Dendritic cell treated with granulocyte-macrophage colony-stimulating factor and Interleukin-4, amounts not matched to agents 40 ng/mL and 50 ng/mL, for 4 days (primary cell): ENCODE results near the gene CAPN8.
"Not testable (repeated sequence)": the region's sequence is repeated elsewhere in the genome, so short reads cannot be mapped to it uniquely, and the experiment has no call there.

Experiments used
- H3K27ac Mint-ChIP-seq: one replicate; pipeline ENCODE4 v1.8.0; 2022; ENCODE audit warnings: mild to moderate bottlenecking, mixed read lengths
- H3K27me3 Mint-ChIP-seq: one replicate; pipeline ENCODE4 v1.8.0; 2022; ENCODE audit warnings: mild to moderate bottlenecking, mixed read lengths
- H3K36me3 Mint-ChIP-seq: one replicate; pipeline ENCODE4 v1.8.0; 2022; ENCODE audit warnings: low read depth, mixed read lengths
- H3K4me1 Mint-ChIP-seq: one replicate; pipeline ENCODE4 v1.8.0; 2022; ENCODE audit warnings: low read depth, mixed read lengths
- H3K4me3 Mint-ChIP-seq: one replicate; pipeline ENCODE4 v1.8.0; 2022; ENCODE audit warnings: mild to moderate bottlenecking, moderate library complexity, mixed read lengths
- H3K9me3 Mint-ChIP-seq: one replicate; pipeline ENCODE4 v1.8.0; 2022; ENCODE audit warnings: mixed read lengths
- intact Hi-C: fragments of 100-400 bp; cut with micrococcal nuclease; formaldehyde crosslinking; loops from one replicate; pipeline ENCODE4 v1.15.0; 2022

The CAPN8 gene

DNA sequence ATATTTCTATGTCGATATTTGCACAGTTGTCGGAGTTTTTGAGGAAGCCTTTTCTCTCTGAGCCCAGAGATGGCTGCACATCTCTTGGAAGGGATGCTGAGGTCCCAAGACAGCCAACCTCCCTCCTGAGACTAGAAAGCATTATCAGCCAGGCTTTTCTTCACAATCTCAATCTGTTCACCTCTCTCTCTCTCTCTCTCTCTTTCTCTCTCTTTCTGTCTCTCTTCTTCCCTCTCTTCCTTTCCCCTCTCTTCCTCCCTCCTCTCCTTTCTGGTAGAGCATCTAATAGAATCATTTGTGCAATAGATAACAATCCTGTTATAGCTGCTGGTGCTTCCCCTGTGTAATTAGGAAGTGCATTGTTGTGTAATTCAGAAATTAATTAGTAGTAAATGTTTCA is 131.8 kb downstream of the CAPN8 start:
- Mint-ChIP-seq H3K4me1 (peaks cover 5% of the 10 kb centered on the region), H3K4me3 (no peak overlapping the region), H3K27me3 (peaks cover 17% of the 10 kb centered on the region), H3K9me3 (no peaks in the 10 kb centered on the region), H3K27ac (no peak overlapping the region), H3K36me3 (no peaks in the 10 kb centered on the region)
- intact Hi-C loops = loop anchor here (2.0 kb wide), 1 partner anchor 151 kb away; no protein-coding TSS in a partner anchor

DNA sequence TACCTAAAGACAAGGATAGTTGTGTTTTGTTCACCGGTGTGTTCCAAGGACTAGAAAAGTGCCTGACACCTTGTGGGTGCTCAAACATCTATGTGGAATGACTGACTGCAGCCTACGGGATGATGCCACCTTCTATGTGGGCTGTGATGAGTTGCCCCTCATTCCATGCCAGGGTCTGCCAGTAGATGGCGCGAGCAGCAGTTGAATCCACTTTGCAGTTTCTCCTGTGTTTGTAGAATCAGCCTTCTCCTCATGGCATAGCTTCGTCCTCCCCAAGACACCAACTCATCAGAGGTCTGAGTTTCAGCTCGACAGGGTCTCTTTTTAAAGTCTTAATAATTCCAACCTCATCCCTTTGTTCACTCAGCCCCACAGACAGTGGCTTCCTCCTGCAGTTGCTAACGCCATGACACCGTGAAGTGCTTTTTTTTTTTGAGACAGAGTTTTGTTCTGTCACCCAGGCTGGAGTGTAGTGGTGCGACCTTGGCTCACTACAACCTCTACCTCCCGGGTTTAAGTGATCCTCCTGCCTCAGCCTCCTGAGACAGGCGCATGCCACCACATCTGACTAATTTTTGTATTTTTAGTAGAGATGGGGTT is 133.7 kb downstream of the CAPN8 start:
- Mint-ChIP-seq H3K4me1 (peaks cover 6% of the 10 kb centered on the region), H3K4me3 (no peak overlapping the region), H3K9me3 (no peaks in the 10 kb centered on the region), H3K36me3 (no peaks in the 10 kb centered on the region), H3K27me3 (peaks cover 16% of the 10 kb centered on the region), H3K27ac (no peak overlapping the region)
- intact Hi-C loops = loop anchor here (2.0 kb wide), 1 partner anchor 153 kb away; no protein-coding TSS in a partner anchor

DNA sequence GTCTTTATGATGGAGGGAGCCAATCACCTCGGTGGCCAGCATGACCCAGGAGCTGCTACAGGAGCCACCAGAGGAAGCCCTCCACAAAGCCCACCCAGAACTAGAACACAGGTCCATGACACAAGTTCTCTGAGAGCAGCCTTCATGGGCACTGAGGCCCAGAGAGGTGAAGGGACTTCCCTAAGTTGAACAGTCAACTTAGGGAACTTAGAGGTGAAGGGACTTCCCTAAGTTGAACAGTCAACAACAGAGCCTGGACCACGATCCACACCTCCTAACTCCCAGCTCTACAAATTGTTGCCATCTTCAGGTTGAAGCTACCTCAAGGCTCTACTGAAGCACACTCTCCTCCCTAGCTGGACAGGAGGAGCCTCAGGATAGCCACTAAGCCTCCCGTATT is 139.5 kb downstream of the CAPN8 start:
- no peak overlapping the region for H3K27ac Mint-ChIP-seq
- no peaks in the 10 kb centered on the region for H3K36me3 Mint-ChIP-seq
- no peaks in the 10 kb centered on the region for H3K9me3 Mint-ChIP-seq
- no peak overlapping the region for H3K4me3 Mint-ChIP-seq
- H3K27me3 Mint-ChIP-seq = peaks cover 8% of the 10 kb centered on the region
- intact Hi-C loops = no loop called here
- peaks cover 6% of the 10 kb centered on the region for H3K4me1 Mint-ChIP-seq

DNA sequence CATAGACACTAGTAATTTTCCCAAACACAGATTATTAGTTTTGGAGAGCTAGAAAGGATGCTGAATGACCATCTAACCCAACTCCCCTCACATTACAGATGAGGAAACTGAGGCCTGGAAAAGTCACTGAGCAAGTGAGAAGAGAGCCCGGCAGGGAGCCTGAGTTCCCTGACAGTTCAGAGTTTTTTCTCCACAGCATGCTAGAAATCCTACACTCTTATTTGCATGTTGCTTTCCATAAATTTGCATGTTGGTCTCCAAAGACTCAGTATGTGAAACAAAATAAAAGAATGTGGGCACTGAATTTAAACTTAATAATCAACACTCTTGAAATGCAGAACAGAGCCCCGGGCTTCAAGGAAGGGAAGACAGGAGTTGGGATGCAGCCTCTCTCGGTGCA is 140.0 kb downstream of the CAPN8 start:
- Mint-ChIP-seq H3K27me3 (peaks cover 6% of the 10 kb centered on the region), H3K9me3 (no peaks in the 10 kb centered on the region), H3K36me3 (no peaks in the 10 kb centered on the region), H3K4me3 (no peak overlapping the region), H3K4me1 (peaks cover 6% of the 10 kb centered on the region), H3K27ac (no peak overlapping the region)
- intact Hi-C loops = no loop called here

DNA sequence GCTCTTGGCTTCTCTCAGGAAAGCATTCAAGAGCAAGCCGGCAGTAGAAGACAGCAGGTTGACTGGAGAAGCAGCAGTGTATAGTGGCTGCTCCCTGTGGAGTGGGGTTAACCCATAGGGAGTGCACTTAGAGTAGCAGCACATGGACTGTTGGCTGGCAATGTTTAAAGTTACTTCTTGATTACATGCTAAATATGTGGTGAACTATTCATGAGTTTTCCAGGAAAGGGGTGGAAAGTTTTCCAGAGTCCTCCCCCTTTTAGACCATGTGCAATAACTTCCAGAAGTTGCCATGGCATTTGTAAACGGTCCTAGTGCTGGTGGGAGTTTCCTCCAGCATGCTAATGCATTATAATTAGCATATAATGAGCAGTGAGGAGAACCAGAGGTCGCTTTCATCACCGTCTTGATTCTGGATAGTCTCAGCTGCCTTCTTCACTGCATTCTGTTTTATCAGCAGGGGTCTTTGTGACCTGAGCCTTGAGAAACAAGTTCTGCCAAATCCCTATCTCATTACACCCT is 140.5 kb downstream of the CAPN8 start:
- Mint-ChIP-seq H3K27me3 (peaks cover 6% of the 10 kb centered on the region), H3K9me3 (no peaks in the 10 kb centered on the region), H3K27ac (no peak overlapping the region), H3K4me3 (no peak overlapping the region), H3K36me3 (no peaks in the 10 kb centered on the region), H3K4me1 (peaks cover 6% of the 10 kb centered on the region)
- intact Hi-C loops = no loop called here

DNA sequence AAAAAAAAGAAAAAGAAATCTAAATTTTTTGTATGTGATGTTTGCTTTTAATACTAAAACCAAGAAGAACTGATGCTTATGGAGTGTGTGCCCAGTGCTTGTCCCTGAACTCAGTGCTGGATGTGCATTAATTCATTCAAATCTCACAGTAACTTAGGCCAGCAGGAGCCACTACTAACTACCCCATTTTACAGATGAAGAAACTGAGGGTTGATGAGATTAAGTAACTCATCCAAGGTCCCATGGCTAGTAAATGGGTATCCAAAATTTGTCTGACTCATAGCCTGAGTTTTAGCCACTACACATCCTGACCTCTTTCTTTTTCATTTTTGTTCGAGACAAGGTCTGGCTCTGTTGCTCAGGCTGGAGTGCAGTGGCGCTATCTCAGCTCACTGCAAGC is 144.4 kb downstream of the CAPN8 start:
- intact Hi-C loops = no loop called here
- Mint-ChIP-seq H3K27ac (no peak overlapping the region), H3K9me3 (no peaks in the 10 kb centered on the region)

DNA sequence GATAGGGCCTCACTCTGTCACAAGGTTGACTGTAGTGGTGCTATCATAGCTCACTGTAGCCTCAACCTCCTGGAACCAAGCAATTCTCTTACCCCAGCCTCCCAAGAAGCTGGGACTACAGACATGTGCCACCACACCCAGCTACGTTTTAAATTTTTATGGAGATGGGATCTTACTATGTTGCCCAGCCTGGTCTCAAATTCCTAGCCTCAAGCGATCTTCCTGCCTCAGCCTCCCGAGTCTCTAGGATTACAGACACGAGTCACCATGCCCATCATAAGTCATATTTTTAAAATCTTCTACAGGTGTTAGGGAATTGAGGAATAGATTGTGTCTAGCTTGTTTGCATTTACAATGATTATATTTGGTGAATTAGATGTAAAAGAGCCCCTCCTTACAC is 145.3 kb downstream of the CAPN8 start:
- no peaks in the 10 kb centered on the region for H3K4me1 Mint-ChIP-seq
- no peaks in the 10 kb centered on the region for H3K36me3 Mint-ChIP-seq
- intact Hi-C loops = no loop called here
- H3K9me3 Mint-ChIP-seq = no peaks in the 10 kb centered on the region
- no peak overlapping the region for H3K27ac Mint-ChIP-seq
- H3K4me3 Mint-ChIP-seq = no peak overlapping the region
- peaks cover 2% of the 10 kb centered on the region for H3K27me3 Mint-ChIP-seq

More for the DNA sequence above, 144.4 kb downstream of the CAPN8 start:
- Mint-ChIP-seq H3K27me3 (no peaks in the 10 kb centered on the region), H3K4me3 (no peak overlapping the region), H3K4me1 (no peaks in the 10 kb centered on the region), H3K36me3 (no peaks in the 10 kb centered on the region)

DNA sequence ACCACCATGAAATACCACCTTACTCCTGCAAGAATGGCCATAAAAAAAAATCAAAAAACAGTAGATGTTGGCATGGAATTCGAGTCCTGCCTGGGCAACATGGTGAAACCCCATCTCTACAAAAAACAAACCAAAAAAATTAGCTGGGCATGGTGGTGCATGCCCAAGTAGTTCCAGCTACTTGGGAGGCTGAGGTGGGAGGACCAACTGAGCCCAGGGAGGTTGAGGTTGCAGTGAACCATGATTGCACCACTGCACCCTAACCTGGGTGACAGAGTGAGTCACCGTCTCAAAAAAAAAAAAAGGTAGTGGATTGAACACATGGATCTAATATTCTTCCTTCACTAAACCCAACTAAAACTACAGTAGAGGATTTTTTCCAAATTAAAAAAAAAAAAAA is 146.4 kb downstream of the CAPN8 start:
- Mint-ChIP-seq H3K36me3 (no peaks in the 10 kb centered on the region), H3K27ac (no peak overlapping the region), H3K4me1 (no peaks in the 10 kb centered on the region), H3K27me3 (peaks cover 2% of the 10 kb centered on the region), H3K9me3 (no peaks in the 10 kb centered on the region), H3K4me3 (no peak overlapping the region)
- intact Hi-C loops = no loop called here

DNA sequence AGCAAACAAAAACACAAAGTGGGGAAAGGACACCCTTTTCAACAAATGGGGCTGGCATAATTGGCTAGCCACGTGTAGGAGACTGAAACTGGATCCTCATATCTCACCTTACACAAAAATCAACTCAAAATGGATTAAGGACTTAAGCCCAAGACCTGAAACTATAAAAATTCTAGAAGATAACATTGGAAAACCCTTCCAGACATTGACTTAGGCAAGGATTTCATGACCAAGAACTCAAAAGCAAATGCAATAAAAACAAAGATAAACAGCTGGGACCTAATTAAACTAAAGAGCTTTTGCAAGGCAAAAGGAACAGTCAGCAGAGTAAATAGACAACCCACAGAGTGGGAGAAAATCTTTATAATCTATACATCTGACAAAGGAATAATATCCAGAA is 146.9 kb downstream of the CAPN8 start:
- H3K36me3 Mint-ChIP-seq, H3K27ac Mint-ChIP-seq, intact Hi-C loops, H3K4me3 Mint-ChIP-seq, H3K9me3 Mint-ChIP-seq, H3K27me3 Mint-ChIP-seq, H3K4me1 Mint-ChIP-seq: not testable (repeated sequence)

DNA sequence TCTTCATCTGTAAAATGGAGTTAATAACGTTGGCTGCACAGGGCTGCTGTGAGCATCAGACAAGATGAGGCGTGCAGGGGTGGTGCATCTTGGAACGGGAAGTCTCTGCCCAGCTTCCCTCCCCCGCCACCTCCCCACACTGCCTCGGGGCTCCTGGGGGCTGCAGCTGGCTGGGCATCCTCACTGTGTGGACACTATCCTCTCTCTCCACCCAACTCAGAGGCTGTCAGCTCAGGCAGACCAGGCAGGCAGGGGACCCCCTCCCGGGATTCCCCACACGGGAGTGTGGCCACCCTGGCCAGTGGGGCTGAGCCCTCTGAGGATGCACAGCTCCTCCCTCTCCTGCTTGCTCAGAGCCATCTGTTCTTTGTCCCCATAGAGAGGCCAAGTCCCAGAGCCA is 149.6 kb downstream of the CAPN8 start:
- peaks cover 1% of the 10 kb centered on the region for H3K9me3 Mint-ChIP-seq
- H3K27me3 Mint-ChIP-seq = peaks cover 5% of the 10 kb centered on the region
- intact Hi-C loops = no loop called here
- H3K36me3 Mint-ChIP-seq = no peaks in the 10 kb centered on the region
- H3K4me3 Mint-ChIP-seq = no peak overlapping the region
- H3K4me1 Mint-ChIP-seq = no peaks in the 10 kb centered on the region
- no peak overlapping the region for H3K27ac Mint-ChIP-seq

DNA sequence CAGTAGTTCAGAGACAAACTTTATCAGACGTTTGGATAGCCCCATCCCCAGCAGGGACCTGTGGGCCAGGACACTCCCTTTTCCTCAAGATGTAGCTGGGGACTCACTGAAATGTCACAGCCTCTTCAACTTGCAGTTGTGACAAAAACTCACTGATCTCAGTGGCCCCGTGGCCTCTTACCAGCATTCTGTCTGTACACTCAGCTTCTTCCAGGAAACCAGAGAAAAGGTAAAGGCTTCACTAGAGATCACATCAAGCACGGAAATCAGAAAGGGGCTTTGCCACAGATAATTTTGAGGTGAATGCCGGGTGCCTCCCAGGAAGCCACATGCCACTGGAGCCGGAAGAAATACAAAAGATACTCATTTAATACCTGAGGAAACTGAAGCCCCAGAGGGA is 150.1 kb downstream of the CAPN8 start:
- H3K36me3 Mint-ChIP-seq = no peaks in the 10 kb centered on the region
- H3K4me1 Mint-ChIP-seq = no peaks in the 10 kb centered on the region
- H3K27me3 Mint-ChIP-seq = peaks cover 5% of the 10 kb centered on the region
- no peak overlapping the region for H3K4me3 Mint-ChIP-seq
- H3K9me3 Mint-ChIP-seq = peaks cover 6% of the 10 kb centered on the region
- H3K27ac Mint-ChIP-seq = no peak overlapping the region
- intact Hi-C loops = no loop called here

DNA sequence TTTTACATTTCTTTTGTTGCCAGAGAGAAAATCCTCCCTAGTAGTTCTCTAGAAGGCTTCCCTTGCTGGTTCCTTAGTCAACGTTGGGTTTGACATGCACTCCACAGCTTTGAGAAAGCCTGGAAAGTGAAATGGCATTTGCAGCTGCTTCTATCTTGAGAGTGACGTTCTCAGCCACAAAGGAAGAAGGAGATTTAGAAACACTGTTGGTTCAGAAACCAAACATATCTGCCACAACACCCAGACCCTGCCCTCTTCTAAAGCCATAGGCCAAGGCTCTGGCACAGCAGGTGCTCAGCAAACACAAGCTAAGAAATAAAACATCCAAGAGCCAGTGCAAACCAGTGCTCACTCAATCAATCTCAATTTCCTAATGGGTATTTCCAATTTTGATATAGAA is 150.9 kb downstream of the CAPN8 start:
- Mint-ChIP-seq H3K27ac (no peak overlapping the region), H3K9me3 (peaks cover 12% of the 10 kb centered on the region), H3K36me3 (no peaks in the 10 kb centered on the region), H3K4me3 (no peak overlapping the region), H3K4me1 (no peaks in the 10 kb centered on the region), H3K27me3 (peaks cover 5% of the 10 kb centered on the region)
- intact Hi-C loops = no loop called here

DNA sequence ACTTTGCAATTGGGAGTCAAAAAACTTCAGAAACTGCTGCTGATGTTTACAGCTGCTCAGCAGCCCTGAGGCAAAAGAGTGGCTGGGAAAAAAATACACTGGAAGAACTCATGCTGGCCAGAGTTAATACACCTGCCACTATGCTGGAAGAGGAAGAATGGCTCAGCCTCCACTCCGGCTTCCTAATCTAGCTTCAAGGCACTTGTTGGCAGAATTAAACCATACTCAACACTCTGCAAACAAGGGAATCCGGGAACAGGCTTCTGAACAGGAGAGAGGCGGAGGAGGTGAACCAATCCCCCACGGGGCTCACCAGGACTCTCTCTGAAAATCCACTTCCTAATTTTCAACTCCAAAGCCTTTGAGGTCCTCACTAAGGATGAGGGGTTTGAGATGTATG is 152.2 kb downstream of the CAPN8 start:
- intact Hi-C loops = no loop called here
- Mint-ChIP-seq H3K27ac (no peak overlapping the region), H3K4me3 (no peak overlapping the region), H3K36me3 (no peaks in the 10 kb centered on the region), H3K4me1 (no peaks in the 10 kb centered on the region), H3K9me3 (peaks cover 12% of the 10 kb centered on the region), H3K27me3 (peaks cover 5% of the 10 kb centered on the region)

DNA sequence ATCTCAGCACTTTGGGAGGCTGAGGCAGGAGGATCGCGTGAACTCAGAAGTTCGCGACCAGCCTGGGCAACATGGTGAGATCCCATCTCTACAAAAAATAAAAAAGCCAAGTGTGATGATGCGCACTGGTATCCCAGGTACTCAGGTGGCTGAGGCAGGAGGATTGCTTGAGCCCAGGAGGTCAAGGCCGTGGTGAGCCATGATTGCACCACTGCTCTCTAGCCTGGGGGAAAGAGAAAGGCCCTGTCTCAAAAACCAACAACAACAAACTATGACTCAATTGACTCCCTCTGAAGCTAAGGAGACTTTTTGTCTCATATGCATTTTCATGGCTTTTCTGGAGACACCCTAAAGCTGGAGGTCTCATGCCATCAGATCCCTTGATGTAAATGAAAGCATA is 153.4 kb downstream of the CAPN8 start:
- Mint-ChIP-seq H3K4me3 (no peak overlapping the region), H3K27me3 (peaks cover 5% of the 10 kb centered on the region), H3K27ac (no peak overlapping the region), H3K4me1 (no peaks in the 10 kb centered on the region), H3K9me3 (peaks cover 12% of the 10 kb centered on the region), H3K36me3 (no peaks in the 10 kb centered on the region)
- intact Hi-C loops = no loop called here

DNA sequence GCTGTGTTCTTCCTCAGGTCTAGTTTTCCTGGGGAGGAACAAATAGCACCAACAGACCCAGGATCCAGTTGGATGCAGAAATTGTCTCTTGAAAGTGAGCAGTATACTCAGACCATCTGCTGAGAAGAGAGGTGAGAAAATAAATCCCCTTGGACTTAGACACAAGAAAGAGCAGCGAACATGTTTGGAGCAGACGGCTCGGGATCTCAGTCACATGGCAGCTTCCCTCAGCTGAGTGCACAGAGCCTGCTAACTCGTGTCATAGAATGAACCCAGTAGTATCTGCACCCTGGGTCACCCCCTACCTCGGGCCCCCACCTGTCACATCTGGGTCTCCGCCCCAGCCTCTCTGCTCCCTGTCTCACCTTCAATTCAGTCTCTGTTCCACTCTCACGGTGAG is 156.7 kb downstream of the CAPN8 start:
- H3K36me3 Mint-ChIP-seq = no peaks in the 10 kb centered on the region
- no peak overlapping the region for H3K27ac Mint-ChIP-seq
- no peaks in the 10 kb centered on the region for H3K4me1 Mint-ChIP-seq
- H3K4me3 Mint-ChIP-seq = no peak overlapping the region
- intact Hi-C loops = no loop called here
- peaks cover 12% of the 10 kb centered on the region for H3K9me3 Mint-ChIP-seq
- peaks cover 3% of the 10 kb centered on the region for H3K27me3 Mint-ChIP-seq
